A549 (cell line): ENCODE data around the gene FAM131B. TPM values are rescaled to one million over a fixed set of nuclear protein-coding genes. Genes with fewer than 3 reads are reported as not detected.

Source experiments
- ATAC-seq, 2 experiments: fragments of 200-7000 bp in 1 of 2; fragments of >200 bp in 1 of 2; cut with Nextera tagmentation in 1 of 2; cut with Tn5 transposase in 1 of 2; 3 replicates each; pipeline versions ENCODE4 v1.8.0 to v1.9.1; 2018 to 2020; ENCODE audit warnings: mild to moderate bottlenecking in 1 of 2, moderate library complexity in 1 of 2
- CTCF ChIA-PET: fragments of 300-600 bp; sonication (Branson Sonifier 250); formaldehyde crosslinking; extraction: SDS; loops from one replicate; lab custom pipeline; 2021; ENCODE audit warnings: antibody characterized with exemption, inconsistent platforms; lab: Yijun Ruan, JAX
- POLR2A ChIA-PET: fragments of 350-600 bp; formaldehyde crosslinking; extraction: SDS; loops from one replicate; lab custom pipeline; 2021; ENCODE audit warnings: antibody characterized with exemption, inconsistent platforms; lab: Yijun Ruan, JAX
- DNase-seq, 2 experiments: peaks; one replicate each; pipeline versions ENCODE4 v3.0.0 to v3.0.0-alpha.2; 2011 to 2016; ENCODE audit warnings: low read depth in 1 of 2, low spot score in 1 of 2
- FAIRE-seq: peaks from 2 replicates; lab custom pipeline; 2011; peaks lifted over from hg19 to GRCh38; lab: Jason Lieb, UNC
- H3K27ac ChIP-seq, 2 experiments: fragments of >200 bp; sonication (Bioruptor Twin); formaldehyde crosslinking; 3 replicates each; pipeline ENCODE4 v1.5.1; 2016 to 2017
- H3K4me1 ChIP-seq: fragments of >200 bp; sonication (Bioruptor Twin); formaldehyde crosslinking; 3 replicates; pipeline ENCODE4 v1.6.1; 2016
- H3K4me2 ChIP-seq: fragments of >200 bp; sonication (Bioruptor Twin); formaldehyde crosslinking; 3 replicates; pipeline ENCODE4 v1.6.1; 2016
- H3K4me3 ChIP-seq: fragments of >200 bp; sonication (Bioruptor Twin); formaldehyde crosslinking; 3 replicates; pipeline ENCODE4 v1.5.1; 2016
- H3K9me3 ChIP-seq: fragments of >200 bp; sonication (Bioruptor Twin); formaldehyde crosslinking; 3 replicates; pipeline ENCODE4 v1.6.1; 2016
- CEBPB ChIP-seq, 2 experiments: fragments of >200 bp in 1 of 2; sonication (Bioruptor Twin) in 1 of 2; formaldehyde crosslinking in 1 of 2; IDR thresholded peaks; 2 replicates each; pipeline ENCODE4 v1.6.1; 2012 to 2016
- CHD2 ChIP-seq: fragments of 150-350 bp; IDR thresholded peaks from 2 replicates; pipeline ENCODE4 v1.6.1; 2014; ENCODE audit warnings: low read length; ENCODE audit not compliant: partially characterized antibody
- EHMT2 ChIP-seq: fragments of 200-600 bp; sonication (generic); IDR thresholded peaks from 2 replicates; pipeline ENCODE4 v1.6.1; 2016; ENCODE audit warnings: antibody characterized with exemption, low read depth, mild to moderate bottlenecking, moderate library complexity
- FOXS1 ChIP-seq: fragments of 250-450 bp; sonication (Bioruptor Pico); IDR thresholded peaks from 2 replicates; pipeline ENCODE4 v1.5.0; 2020; ENCODE audit warnings: mild to moderate bottlenecking, moderate library complexity
- HOXB13 ChIP-seq: fragments of 250-450 bp; sonication (Bioruptor Pico); IDR thresholded peaks from 2 replicates; pipeline ENCODE4 v1.5.0; 2020; ENCODE audit warnings: low read depth, mild to moderate bottlenecking, moderate library complexity
- KDM5A ChIP-seq: fragments of 200-600 bp; sonication (generic); IDR thresholded peaks from 2 replicates; pipeline ENCODE4 v1.6.1; 2016; ENCODE audit warnings: antibody characterized with exemption, mild to moderate bottlenecking
- MAX ChIP-seq: IDR thresholded peaks from 2 replicates; pipeline ENCODE4 v1.6.1; 2012
- POLR2AphosphoS2 ChIP-seq: conservative IDR thresholded peaks from 2 replicates; pipeline ENCODE4 v1.6.1; 2012; ENCODE audit warnings: low read length, improper control_type of control experiment, inconsistent platforms
- RAD21 ChIP-seq, 2 experiments: fragments of >200 bp in 1 of 2; sonication (Bioruptor Twin) in 1 of 2; formaldehyde crosslinking in 1 of 2; IDR thresholded peaks in 1 of 2; conservative IDR thresholded peaks in 1 of 2; 2 replicates in 1 of 2; 3 replicates in 1 of 2; pipeline ENCODE4 v1.6.1; 2012 to 2018; ENCODE audit warnings: inconsistent platforms in 1 of 2
- RARB ChIP-seq: fragments of 250-450 bp; sonication (Bioruptor Pico); IDR thresholded peaks from 2 replicates; pipeline ENCODE4 v1.8.0; 2021; ENCODE audit warnings: mild to moderate bottlenecking, moderate library complexity
- RNF2 ChIP-seq: fragments of 200-600 bp; sonication (generic); IDR thresholded peaks from 2 replicates; pipeline ENCODE4 v1.6.1; 2016; ENCODE audit warnings: low read depth, mild to moderate bottlenecking, antibody characterized with exemption, moderate library complexity, borderline replicate concordance
- SMC3 ChIP-seq: fragments of >200 bp; sonication (Bioruptor Twin); formaldehyde crosslinking; IDR thresholded peaks from 3 replicates; pipeline ENCODE4 v1.6.1; 2018; ENCODE audit warnings: inconsistent platforms
- TFCP2L1 ChIP-seq: fragments of 250-450 bp; sonication (Bioruptor Pico); IDR thresholded peaks from 2 replicates; pipeline ENCODE4 v1.5.0; 2021; ENCODE audit warnings: mild to moderate bottlenecking
- ZNF302 ChIP-seq: fragments of 250-450 bp; sonication (Bioruptor Pico); IDR thresholded peaks from 2 replicates; pipeline ENCODE4 v1.9.0; 2021; ENCODE audit warnings: inconsistent platforms, mild to moderate bottlenecking, moderate library complexity
- WGBS: methylation state at CpG from one replicate; pipeline ENCODE4 v1.1.6; 2017; ENCODE audit errors: missing lambda C conversion rate; 5-methylcytosine and 5-hydroxymethylcytosine counted together
- polyA plus RNA-seq, 4 experiments: library from polyadenylated mRNA; depleted of rRNA in 3 of 4; stranded (reverse); fragments of >200 nt; fragmentation: RNase III in 1 of 4; extraction: RNeasy Plus Mini Kit Qiagen cat#74134 plus additional on column Dnase treatment in 1 of 4; gene quantifications; 2 replicates in 3 of 4; 3 replicates in 1 of 4; pipeline ENCODE4 v1.2.3, GENCODE V29; 2011 to 2017
- TF ChIP-seq, protein P1 (sequence below): fragments of 250-450 bp; sonication (Bioruptor Pico); IDR thresholded peaks from 2 replicates; pipeline ENCODE4 v1.5.0; 2020; ENCODE audit warnings: low read depth, mild to moderate bottlenecking, moderate library complexity
- TF ChIP-seq, protein P2 (sequence below): fragments of 200-600 bp; sonication (generic); IDR thresholded peaks from 2 replicates; pipeline ENCODE4 v1.6.1; 2016; ENCODE audit warnings: antibody characterized with exemption, mild to moderate bottlenecking, moderate library complexity
- TF ChIP-seq, protein P3 (sequence below): IDR thresholded peaks from 2 replicates; pipeline ENCODE4 v1.6.1; 2012

Gene FAM131B
- polyA plus RNA-seq, 2 of the 4 experiments (the other 2 are of a cell fraction) = 0.19 to 0.52 TPM

GRCh38 chr7:143363016-143363937, 764 bp upstream of the FAM131B start (continued):
- TF ChIP-seq EHMT2 (no peak), CEBPB (IDR thresholded peaks at IDR 0.05) (no peak), CHD2 (no peak), POLR2AphosphoS2 (no peak), HOXB13 (no peak), SMC3 (no peak)
- TF ChIP-seq, protein P1, sequence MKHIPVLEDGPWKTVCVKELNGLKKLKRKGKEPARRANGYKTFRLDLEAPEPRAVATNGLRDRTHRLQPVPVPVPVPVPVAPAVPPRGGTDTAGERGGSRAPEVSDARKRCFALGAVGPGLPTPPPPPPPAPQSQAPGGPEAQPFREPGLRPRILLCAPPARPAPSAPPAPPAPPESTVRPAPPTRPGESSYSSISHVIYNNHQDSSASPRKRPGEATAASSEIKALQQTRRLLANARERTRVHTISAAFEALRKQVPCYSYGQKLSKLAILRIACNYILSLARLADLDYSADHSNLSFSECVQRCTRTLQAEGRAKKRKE = no peak
- TF ChIP-seq, protein P2, sequence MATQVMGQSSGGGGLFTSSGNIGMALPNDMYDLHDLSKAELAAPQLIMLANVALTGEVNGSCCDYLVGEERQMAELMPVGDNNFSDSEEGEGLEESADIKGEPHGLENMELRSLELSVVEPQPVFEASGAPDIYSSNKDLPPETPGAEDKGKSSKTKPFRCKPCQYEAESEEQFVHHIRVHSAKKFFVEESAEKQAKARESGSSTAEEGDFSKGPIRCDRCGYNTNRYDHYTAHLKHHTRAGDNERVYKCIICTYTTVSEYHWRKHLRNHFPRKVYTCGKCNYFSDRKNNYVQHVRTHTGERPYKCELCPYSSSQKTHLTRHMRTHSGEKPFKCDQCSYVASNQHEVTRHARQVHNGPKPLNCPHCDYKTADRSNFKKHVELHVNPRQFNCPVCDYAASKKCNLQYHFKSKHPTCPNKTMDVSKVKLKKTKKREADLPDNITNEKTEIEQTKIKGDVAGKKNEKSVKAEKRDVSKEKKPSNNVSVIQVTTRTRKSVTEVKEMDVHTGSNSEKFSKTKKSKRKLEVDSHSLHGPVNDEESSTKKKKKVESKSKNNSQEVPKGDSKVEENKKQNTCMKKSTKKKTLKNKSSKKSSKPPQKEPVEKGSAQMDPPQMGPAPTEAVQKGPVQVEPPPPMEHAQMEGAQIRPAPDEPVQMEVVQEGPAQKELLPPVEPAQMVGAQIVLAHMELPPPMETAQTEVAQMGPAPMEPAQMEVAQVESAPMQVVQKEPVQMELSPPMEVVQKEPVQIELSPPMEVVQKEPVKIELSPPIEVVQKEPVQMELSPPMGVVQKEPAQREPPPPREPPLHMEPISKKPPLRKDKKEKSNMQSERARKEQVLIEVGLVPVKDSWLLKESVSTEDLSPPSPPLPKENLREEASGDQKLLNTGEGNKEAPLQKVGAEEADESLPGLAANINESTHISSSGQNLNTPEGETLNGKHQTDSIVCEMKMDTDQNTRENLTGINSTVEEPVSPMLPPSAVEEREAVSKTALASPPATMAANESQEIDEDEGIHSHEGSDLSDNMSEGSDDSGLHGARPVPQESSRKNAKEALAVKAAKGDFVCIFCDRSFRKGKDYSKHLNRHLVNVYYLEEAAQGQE = no peak

DNA sequence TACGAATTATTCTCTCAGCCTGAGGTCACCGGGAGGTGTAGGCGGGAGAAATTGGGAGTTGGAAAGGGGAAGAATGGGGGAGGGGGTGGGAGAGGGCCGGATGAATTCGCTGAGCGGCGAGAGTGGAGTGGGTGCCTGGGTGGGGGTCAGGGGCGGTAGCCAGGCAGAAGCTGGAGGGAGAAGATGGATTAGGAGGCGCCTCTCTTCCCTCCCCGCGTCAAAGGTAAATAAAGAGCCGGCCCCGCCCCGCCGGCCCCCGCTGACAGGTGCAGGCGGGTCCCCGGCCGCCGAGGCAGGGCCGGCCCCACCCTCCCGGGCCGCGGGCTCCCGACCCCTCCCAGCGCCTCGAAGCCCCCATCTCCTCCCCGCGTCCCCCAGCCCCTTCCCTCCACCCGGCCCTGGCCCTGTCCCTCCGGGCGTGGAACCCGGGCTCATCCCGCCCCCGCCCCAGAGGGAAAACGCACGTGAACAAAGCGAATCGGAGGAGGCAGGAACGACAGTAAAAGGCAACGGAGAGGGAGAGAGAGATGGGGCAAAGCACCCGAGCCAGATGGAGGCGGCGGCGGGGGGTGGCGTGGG, 872 bp downstream of the FAM131B start:
- Histone ChIP-seq H3K4me3 (peak overlapping the region; percentile 54), H3K4me2 (peak overlapping the region; percentile 94), H3K4me1 (peaks cover 5% of the 10 kb centered on the region; the same call in 1 of the 3 replicates), H3K9me3 (no peaks in the 10 kb centered on the region), H3K27ac (peak overlapping the region; percentile 2 to 85; a peak in 4 of 6 replicates)
- no peak for DNase-seq
- ATAC-seq = peak; percentile 8 to 11; a peak in 2 of 6 replicates
- CTCF ChIA-PET = no interaction called here
- 4% methylated on average over 13 of the region's 46 CpGs for WGBS
- POLR2A ChIA-PET = no interaction called here
- no peak for FAIRE-seq
- TF ChIP-seq RNF2 = no peak
- no peak for TF ChIP-seq ZNF302 (CRISPR knock-in tag)
- TF ChIP-seq FOXS1 (CRISPR knock-in tag) = no peak
- TF ChIP-seq CHD2 = no peak

DNA sequence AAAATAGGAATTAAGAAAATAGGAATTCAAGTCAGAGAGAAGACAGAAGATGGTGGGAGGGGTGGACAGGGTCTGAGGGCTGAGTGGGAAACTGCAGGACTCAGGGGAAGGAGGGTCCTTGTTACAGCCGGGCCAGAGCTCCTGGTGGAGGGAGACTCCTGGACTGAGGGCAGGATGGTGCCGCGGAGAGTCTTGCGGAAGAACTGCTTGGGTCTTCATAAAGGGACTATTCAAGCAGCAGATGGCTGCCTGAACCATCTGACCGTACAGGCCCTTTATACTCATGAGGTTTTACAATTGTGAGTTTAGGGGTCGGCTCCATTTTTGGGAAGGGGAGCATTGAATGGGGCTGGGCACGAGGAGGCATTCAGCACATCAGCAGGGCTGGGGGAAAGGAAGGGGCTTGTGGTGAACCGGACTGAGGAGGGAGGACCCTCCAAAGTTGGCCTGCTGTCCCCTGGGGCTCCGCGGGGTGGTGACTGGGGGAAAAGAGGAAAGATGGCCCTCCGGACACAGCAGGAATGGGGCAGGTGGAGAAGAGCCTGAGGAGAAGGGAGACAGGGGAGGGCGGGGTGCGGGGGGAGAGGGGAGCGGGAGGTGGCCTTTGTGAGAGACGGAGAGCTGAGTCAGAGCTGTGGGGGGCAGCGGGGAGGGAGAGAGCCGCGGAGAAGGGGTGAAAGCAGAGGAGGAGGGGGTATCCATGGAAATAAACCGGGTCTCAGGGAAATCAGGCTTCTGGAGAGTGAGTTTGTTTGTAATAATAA, 1.5 kb downstream of the FAM131B start:
- ChIA-PET CTCF (interaction anchor here (1.1 to 1.7 kb wide), 2 partner anchors 18 to 20 kb away, joined by 4 to 7 read pairs; no protein-coding TSS in a partner anchor), POLR2A (no interaction called here)
- FAIRE-seq = no peak
- Histone ChIP-seq H3K9me3 (no peaks in the 10 kb centered on the region), H3K4me2 (peak overlapping the region; percentile 94), H3K4me1 (peaks cover 5% of the 10 kb centered on the region; the same call in 1 of the 3 replicates), H3K27ac (no peak overlapping the region), H3K4me3 (peak overlapping the region; percentile 54)
- DNase-seq = no peak
- no peak for ATAC-seq
- TF ChIP-seq RARB (CRISPR knock-in tag) (no peak), RAD21 (conservative IDR thresholded peaks at IDR 0.05 in 1 of 2, IDR thresholded peaks at IDR 0.05 in 1 of 2) (no peak), MAX (no peak), FOXS1 (CRISPR knock-in tag) (no peak), KDM5A (no peak), TFCP2L1 (CRISPR knock-in tag) (no peak)
- TF ChIP-seq, protein P3, sequence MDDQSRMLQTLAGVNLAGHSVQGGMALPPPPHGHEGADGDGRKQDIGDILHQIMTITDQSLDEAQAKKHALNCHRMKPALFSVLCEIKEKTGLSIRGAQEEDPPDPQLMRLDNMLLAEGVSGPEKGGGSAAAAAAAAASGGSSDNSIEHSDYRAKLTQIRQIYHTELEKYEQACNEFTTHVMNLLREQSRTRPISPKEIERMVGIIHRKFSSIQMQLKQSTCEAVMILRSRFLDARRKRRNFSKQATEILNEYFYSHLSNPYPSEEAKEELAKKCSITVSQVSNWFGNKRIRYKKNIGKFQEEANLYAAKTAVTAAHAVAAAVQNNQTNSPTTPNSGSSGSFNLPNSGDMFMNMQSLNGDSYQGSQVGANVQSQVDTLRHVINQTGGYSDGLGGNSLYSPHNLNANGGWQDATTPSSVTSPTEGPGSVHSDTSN = no peak
- WGBS = 59% methylated on average over 14 of the region's 19 CpGs
